Pons (tissue), 1 donor: ENCODE data around the gene CCT7.
"Not testable (repeated sequence)": the region's sequence is repeated elsewhere in the genome, so short reads cannot be mapped to it uniquely, and the experiment has no call there.

ENCODE experiments used
- DNase-seq: peaks from one replicate; pipeline ENCODE4 v3.0.0-alpha.2; 2016; ENCODE audit warnings: low spot score

CCT7 gene

GRCh38 chr2:73255007-73255644, 21.0 kb downstream of the CCT7 start:
- DNase-seq: no peak

GRCh38 chr2:73255907-73256617, 22.0 kb downstream of the CCT7 start:
- no peak for DNase-seq

DNA sequence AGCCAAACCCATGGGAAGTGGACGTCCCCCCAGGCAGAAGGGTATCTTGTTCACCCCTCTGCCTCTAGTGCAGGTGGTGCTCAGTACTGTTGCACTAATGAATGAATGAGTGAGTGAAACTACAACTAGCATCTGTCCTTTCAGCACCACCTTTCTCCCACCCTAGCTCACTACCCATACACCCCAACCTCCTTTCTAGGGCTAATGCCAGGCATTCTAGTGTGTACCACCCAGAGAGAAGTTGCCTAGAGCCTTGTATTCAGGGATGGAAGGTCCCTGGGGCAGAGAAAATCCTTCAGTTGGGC, 22.5 kb downstream of the CCT7 start:
- no peak for DNase-seq

GRCh38 chr2:73257021-73257420, 22.9 kb downstream of the CCT7 start:
- DNase-seq: no peak

- DNase-seq: no peak
Observed at GRCh38 chr2:73257425-73258125, 23.5 kb downstream of the CCT7 start.

GRCh38 chr2:73258186-73258912, 24.2 kb downstream of the CCT7 start:
- DNase-seq: no peak

- no peak for DNase-seq
Observed at GRCh38 chr2:73258913-73259215, 24.8 kb downstream of the CCT7 start.

GRCh38 chr2:73259276-73259675, 25.2 kb downstream of the CCT7 start:
- no peak for DNase-seq

DNA sequence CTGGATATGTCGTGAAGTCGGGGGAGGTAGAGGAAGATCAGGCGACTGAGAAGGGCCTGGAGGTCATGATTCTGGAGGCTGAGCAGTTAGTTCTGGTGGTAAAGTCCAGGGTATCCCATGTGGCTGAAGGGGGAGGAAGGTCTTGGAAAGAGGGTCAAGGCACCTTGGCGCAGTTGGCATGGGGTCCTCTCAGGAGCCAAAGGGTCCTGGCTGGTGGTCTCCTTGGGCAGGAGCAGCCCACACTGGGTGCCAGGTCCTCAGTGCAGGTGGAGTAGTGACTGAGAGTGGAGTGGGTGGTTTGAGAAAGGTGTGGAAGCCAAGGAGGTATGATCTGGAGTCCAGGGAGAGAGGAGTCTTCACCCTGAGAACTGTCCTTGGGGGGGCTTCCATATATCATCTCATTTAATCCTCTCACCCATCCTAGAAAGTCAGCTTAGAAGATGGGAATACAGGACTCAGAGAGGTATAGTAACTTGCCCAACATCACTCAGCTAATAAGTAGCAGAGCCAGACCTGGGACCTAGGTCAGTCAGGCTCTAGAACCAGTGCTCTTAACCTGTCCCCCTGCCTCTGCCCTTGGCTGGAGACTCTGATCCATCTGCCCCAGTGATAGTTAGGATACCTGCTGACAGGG, 25.7 kb downstream of the CCT7 start:
- DNase-seq: no peak

GRCh38 chr2:73260338-73260984, 26.4 kb downstream of the CCT7 start:
- DNase-seq: peak; percentile 22

DNA sequence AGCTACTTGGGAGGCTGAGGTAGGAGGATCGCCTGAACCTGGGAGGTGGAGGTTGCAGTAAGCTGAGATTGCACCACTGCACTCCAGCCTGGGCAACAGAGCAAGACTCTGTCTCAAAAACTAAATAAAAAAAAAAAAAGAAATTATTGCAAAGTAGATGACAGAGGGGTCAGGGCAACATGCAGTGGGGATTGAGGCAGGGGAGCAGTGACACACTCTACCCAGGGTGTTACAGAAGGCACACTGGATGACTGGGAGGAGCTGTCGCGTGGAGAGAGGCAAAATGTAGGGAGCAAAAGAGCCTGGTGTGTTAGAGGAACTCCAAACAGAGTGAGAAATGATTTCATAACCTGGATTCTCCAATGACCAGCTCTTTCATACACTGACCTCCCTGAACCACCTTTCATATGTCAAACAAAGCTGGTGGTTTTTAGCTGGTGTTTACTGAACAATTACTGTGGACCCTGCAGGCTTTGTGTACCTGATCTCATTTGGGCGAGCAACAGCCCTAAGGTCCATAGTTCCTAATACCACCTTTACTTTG, 28.1 kb downstream of the CCT7 start:
- DNase-seq: no peak

GRCh38 chr2:73262691-73263429, 28.8 kb downstream of the CCT7 start:
- not testable (repeated sequence) for DNase-seq

DNA sequence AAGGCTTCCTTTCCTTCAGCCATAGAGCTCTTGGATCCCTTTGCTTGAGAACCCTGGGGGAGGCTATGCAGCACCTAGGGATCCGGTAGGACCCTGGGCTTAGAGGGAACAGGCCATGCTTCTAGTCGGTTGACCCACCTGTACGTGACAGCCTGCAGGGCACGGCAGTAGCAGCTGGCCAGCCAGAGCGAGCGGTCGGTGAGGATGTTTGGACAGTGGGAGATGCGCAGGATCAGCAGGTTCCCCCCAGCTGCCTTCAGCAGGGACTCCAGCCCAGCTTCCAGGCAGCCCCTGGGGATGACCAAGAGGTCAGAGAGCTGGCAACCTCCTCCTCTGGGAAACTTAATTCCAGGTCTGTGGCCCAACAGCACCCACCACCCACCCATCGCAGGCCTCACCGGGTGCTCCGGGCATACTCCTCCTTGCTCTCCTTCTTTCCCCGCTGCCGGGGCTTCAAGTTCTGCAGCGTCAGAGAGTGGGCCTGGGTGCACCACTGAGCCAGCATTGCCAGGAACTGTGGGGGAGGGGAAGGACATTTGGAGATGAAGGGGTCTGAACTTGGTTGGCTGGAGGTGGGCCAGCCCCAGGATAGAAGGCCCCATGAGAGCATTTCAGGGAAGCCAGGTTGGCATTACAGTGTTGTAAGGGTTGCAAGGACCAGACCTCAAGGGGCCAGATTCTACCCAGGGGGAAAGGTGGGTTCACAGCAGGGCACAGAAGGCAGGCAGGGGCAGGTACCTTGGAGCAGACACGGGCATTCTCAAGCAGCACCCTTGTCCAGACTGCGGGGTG, 29.6 kb downstream of the CCT7 start:
- no peak for DNase-seq

DNA sequence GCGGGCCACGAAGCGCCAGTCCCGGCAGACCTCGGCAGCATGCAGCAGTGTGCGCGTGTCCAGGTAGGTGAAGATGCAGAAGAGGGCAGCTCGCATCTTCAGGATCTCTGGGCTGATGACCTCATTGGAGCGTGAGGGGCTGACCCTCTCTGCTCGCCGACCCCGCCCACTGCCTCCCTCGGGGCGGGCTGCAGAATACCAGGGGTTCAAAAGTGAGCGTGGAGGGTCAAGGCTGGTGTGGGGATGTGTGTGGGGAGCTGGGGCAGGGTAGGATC, 30.2 kb downstream of the CCT7 start:
- DNase-seq: no peak

GRCh38 chr2:73264783-73265182, 30.7 kb downstream of the CCT7 start:
- no peak for DNase-seq

DNA sequence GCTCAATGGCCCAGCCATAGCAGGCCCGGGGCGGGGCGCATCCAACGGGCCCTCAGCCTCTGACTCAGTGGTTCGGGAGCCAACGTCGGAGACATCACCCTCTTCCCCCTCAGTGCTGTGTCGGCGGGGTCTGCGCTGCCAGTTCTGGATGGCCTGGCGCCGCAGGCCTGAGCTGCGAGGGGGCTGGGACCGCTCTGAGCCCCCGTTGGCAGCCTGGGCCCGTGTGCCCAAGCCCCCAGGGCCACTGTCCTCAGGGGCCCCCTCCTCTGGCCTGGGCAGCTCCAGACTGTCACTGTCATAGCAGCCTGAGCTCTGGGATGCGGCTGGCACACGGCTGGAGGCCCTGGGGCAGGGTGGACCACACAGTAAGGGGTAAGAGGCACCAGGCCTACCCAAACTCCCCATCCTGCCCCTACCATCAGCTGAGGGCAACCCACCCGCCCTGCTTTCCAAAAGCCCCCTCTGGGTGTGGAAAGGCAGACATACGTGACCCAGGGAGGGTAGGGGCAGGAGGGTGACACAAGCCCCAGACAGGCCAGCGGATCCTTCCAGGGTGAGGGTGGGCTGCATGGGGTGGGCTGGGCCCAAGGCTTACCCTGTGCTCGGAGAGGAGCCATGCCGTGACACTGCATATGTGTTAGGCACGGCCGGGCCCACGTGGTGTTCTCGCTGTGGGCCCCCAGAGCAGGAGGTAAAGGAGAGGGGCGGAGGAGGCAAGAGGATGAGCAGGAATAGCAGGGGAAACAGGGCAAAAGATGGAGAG, 31.4 kb downstream of the CCT7 start:
- no peak for DNase-seq

- no peak for DNase-seq
Observed at GRCh38 chr2:73266061-73266901, 32.2 kb downstream of the CCT7 start.

DNA sequence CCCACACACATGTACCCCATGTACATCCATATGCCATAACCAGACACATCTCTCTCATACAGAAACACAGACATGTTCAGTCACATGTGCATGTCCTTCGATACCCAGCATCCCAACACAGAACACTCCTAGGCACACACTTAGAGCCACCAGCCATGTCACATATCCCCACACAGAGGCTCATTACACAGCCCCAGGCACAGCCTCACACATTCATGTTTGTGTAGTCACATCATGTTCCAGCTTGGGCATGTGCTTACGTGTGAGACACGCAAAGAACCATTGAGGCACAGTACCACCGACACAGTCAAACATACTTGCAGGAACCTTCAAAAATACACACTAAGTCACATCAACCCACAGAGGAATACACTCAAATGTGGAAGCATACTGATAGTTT, 32.9 kb downstream of the CCT7 start:
- no peak for DNase-seq

DNA sequence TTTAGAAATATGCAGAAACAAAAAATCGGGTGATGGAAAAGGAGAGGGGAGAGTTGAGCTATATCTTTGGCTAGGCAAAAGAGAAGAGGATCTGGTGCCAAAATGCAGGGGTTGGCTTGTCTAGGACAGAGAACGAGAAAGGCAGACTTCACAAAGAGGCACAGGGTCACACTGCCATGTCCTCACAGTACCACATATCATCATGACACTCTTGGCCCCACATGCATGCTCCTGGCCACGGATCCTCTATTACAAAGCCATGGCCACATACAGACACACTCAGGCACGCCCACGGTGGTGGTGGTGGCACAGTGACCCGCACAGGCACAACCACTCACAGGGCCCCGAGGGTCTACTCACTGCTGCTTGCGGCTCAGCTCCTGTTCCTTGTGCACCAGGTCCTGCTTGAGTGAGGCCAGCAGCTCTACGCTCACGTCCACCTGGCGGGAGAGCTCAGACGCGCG, 34.3 kb downstream of the CCT7 start:
- no peak for DNase-seq
